GM21576 (cell line): ENCODE measurements around the gene FAAH2.
"Not testable (repeated sequence)": the region's sequence is repeated elsewhere in the genome, so short reads cannot be mapped to it uniquely, and the experiment has no call there.

Experiments used
- ATAC-seq: cut with Tn5 transposase; IDR thresholded peaks from one replicate; pipeline ENCODE4 v1.9.1; 2021; ENCODE audit warnings: mild to moderate bottlenecking, moderate library complexity; ENCODE audit not compliant: unreplicated experiment

Gene FAAH2

DNA sequence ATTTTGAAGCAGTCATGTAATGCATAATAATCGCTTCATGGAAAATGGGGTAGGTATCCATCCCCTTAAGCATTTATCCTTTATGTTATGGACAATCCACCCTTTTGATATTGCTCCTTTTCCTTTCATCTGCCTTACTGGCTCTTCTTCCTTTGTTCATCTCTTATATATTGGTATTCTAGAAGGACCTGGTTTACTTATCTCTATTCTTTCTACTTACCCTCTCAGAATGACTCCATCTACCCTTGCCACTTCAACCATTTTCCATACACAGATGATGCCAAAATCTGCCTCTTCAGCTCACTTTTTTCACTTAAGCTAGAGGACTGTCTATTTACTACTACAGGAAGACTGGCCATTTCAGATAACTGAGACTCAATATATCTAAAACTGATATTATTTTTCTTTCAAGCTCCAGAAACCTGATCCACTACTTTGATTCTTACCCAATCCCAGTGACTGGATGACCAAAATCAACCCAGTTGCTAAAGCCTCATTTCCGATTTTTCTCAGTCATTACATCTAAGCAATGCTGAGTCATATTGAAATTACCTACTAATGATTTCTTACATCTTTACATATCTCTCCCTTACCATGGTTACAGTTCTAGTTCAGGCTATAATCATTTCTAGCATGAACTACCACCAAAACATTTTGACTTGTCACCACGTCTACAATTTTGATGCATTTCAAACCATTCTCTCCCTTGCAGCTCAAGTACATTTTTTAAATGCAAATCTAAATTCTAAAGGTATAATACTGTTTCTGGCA is 93.7 kb downstream of the FAAH2 start:
- ATAC-seq = no peak

DNA sequence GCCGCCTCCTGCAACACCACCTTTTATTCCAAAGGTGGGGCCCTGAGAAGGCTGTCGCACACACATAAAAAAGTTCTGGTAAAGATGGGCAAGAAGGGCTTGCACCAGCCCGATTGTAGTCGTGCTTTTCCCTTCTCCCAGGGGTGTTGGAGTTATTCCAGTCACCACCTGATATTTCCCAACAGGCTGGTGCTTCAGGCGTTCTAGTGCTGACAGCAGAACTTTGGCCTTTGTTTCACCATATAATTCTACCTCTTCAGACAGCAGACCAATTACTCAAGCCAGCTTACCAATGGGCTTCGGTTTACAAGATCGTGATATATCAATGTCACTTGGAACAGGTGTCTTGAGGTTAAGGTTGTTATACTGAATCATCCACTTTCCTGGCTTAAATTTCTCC is 107.7 kb downstream of the FAAH2 start:
- ATAC-seq = not testable (repeated sequence)

DNA sequence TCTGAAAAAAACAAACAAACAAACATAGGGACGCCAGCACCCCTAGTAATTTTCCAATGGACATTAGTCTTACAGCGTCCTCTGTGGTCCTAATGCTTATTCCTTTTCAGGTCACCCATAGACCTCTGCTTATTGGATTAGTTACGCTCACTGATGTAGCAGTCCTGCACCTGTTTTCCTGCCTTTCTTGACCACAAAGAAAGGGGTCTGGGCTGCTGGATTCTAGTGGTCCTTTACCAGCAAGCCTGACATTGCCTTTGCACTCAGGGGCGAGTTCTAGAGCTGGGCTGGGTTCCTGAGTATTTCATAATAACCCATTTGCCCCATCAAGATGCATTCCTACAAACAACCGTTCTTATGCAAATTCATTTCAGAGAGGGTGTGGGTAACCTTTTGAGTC is 116.7 kb downstream of the FAAH2 start:
- not testable (repeated sequence) for ATAC-seq

DNA sequence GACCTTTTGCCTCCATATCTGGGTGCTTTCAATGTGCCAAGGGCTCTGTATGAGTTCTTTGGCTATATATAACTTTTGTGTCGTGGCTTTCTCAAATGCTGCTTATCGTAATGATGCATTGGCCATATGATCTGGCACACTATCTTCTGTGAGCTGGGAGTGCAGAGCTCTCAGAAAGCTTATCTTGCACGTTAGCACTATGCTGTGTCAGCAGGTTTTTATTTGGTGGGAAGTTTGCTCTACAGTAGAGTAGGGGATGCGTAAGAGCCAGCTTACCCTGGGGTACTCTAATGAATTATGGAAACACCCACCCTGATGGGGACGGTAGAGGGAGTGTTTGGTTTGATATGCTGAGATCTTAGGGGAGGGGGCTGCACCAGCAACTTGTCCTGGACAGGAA is 119.6 kb downstream of the FAAH2 start:
- ATAC-seq = no peak

DNA sequence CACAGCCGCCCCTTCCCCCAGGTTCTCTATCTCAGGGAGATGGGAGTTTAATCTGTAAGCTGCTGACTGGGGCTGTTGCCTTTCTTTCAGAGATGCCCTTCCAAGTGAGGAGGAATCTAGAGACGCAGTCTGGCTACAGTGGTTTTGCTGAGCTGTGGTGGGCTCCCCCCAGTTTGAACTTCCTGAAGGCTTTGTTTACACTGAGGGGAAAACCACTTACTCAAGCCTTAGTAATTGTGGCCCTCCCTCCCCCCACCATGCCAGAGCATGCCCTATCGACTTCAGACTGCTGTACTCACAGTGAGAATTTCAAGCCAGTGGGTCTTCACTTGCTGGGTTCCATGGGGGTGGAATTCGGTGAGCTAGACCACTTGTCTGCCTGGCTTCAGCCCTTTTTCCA is 131.3 kb downstream of the FAAH2 start:
- no peak for ATAC-seq

DNA sequence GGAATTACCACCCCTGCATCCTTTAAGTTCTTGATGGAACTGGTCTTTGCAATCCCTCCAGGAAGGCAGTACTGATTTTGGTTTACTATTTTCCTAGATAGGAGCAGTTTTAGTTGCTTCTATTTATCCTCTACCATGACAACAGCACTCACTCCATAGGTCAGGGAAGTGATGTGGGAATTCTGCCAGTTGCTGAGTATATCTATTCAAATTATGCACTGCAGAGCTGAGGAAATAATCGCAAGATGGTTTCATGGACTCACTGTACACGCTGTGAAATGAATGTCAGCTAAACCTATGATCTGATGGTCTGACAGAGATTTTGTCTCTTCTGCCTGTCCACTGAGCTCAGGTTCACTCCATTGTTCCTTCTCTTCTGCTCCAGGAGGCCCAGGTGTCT is 135.8 kb downstream of the FAAH2 start:
- no peak for ATAC-seq

DNA sequence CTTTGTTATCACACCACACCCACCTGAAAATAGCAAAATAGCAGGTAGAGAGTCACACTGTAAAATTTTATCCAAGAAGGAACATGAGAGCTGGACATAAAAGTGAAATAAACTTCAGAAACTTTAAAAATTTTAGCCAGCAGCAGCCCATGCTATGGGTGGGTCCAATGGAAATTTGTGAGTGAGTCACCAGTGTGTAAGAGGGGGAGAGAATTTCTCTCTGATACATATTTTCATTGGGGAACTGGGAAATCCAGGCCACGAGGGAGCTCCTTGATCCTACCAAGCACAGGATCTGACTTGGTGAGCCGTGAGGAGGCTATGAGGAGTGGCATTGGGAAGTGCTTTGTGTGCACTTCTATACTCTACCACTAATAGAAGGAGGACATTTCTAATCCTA is 136.3 kb downstream of the FAAH2 start:
- no peak for ATAC-seq

DNA sequence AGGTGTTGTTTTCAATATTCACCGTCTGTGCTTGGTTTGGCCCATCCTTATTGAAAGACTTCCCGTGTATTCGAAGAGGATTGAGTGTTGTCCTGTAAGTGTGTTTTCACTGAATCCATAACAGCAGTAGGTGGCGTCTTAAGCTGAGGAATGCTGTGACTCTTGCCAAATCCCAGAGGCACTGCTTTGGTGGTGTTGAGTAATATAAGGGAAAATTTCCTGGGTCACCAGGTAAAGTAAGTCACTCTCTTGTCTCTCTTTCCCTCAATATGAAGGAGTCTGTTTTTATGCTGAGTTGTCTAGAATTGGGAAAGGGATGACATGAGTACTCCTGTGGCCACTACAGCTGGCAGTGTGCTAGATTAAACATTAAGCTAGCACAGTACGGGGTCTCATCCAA is 158.6 kb downstream of the FAAH2 start:
- ATAC-seq = no peak

DNA sequence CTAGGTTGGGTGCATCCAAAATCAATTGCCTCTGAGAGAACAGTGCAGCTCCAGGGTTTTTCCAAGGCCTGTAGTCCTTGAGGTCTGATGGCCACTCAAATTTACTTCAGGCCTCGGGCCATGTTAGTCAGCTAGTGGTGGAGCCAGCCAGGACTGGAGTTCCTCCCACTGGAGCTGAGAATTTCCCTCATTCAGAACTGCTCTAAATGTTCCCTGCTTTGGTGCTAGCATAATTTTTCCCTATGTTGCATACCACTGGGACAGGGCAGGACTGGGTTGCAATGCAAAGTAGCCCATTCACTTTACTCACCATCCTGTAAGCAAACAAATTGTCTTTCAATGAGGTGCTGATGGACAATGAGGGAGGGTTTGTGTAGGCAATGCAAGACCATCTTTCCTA is 159.3 kb downstream of the FAAH2 start:
- no peak for ATAC-seq

DNA sequence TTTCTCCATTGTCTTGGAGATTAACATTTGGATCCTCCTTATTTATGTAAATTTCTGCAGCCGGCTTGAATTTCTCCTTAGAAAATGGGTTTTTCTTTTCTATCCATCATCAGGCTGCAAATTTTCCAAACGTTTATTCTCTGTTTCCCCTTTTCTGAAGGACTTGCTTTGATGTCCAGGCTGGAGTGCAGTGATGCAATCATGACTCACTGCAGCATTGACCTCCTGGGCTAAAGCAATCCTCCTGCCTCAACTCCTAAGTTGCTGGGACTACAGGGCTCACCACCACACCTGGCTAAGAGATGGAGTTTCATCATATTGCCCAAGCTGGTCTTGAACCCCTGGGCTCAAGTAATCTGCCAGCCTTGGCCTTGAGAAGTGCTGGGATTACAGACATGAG is 161.3 kb downstream of the FAAH2 start:
- ATAC-seq = no peak

DNA sequence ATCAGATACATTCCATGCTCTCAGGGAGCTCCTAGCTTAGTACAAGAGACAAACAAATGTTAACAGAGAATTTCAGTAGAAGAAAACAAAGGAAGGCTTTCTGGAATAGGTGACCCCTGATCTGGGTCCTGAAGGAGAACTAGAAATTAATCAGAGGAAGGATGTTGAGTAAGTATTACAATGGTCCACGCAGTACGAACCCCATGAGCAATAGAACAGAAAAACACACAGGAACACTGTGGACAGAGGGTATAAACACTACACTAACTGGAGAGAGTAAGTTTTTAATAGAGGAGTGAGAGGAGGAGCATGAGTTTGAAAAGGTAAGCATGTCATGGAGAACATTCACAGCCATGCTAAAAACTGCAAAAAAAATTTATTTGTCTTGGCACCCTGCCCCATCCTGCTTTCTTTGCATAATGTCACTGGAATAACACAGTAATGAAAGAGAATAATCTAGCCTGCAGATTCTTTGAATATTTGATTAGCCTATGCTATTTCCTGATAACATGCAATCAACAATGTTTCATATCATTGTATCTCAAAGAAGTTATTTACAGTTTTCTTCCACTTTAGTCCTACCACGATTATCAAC is 165.0 kb downstream of the FAAH2 start:
- no peak for ATAC-seq

DNA sequence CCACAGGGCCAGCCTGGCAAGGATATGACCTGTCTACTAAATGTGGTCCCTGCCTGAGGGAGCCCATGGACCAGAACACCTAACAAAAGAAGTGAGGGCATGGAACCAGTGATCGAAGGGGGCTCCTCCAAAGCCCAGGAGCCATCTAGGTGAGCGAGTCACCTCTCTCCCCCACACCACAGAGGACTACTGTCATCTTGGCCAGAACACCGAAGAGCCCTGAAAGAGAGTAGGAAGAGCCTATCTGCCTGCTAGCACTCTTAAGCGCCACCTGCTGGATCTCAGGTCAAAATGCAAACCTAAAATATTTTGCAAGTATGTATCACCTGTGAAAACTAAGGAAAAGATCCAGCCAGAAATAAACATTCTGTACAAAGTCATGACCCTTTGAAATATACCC is 167.4 kb downstream of the FAAH2 start:
- peak; percentile 85 for ATAC-seq

DNA sequence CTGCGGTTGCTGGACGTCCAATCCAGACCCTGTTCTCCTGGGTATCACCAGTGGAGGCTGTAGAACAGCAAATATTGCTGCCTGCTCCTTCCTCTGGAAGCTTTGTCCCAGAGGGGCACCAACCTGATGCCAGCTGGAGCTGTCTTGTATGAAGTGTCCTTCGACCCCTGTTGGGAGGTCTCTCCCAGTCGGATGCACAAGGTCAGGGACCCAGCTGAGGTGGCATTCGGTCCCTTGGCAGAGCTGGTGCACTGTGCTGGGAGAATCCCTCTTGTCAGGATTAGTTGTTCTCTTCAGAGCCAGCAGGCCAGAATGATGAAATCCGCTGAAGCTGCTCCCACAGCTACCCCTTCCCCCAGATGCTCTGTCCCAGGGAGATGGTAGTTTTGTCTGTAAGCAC is 195.0 kb downstream of the FAAH2 start:
- no peak for ATAC-seq

DNA sequence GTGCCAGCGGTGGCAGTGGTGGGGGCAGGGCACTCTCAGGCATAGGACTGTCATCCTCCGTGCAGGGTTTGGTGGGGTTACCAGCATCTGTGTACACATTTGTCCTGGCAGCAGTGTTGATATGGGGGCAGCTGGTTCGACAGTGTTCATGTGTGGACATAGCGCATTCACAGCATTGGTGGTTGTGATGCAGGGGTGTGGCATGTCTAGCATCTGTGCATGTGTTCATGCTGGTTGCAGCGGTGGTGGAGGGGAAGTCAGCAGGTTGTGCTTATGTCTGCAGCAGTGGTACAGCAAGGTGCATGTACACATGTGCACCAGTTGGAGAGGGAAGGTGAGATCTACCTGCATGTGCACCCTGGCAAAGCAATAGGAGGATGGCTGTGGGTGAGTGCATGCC is 230.0 kb downstream of the FAAH2 start:
- no peak for ATAC-seq

DNA sequence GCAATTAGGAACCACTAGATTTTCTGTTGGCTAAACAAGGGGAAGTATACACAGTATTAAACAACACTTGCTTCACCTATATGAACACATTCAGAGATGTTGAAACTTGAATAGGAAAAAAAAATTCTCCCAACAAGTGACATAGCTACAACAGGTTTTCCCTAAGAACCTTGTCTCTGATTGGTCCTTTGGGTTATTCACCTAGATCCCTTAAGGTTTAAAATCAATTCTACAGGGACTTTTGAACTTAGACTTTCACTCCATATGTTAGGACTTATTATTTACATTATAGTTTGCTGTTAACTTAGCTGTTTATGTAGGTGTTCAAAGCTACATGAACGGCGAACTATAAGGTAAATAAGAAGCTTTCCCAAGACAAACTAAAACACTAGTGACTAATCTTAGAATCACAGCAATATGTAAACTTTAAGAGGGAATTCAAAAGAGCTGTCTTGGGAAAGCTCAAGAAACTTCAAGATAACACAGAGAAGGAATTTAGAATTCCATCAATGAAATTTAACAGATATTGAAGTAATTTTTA is 233.1 kb downstream of the FAAH2 start:
- ATAC-seq = no peak

DNA sequence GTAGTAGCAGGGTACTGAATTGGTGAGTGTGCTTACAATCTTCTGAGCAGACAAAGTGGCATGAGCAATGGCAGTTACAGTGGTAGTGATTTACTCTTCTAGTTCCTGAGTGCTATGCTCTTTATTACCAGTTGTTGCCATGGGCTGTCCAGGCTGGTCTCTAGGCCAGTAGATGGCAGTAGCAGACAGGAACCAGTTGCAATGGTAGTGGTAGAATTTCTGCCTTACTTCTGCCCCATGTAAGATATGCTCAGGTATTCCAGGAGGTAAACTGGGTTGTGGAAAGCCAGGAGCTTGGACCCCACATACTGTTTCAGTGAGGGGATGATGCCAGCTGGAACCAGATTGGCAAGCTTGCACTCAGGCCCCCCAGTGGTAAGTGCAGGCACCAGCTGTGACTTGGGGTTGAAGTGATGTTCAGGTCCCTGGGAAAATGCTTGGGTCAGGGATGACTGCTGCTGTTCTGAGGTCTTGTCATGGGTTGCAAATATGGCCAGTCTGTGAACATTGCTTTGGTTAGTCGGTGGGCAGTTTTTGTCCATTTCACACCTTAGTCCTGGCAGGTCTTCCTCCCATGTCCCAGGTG is 242.3 kb downstream of the FAAH2 start:
- no peak for ATAC-seq
